A549 (cell line): Measurements from ENCODE around the gene PCDHGC5.

ENCODE experiments used
- CTCF ChIP-seq: fragments of >200 bp; sonication (Bioruptor Twin); formaldehyde crosslinking; IDR thresholded peaks from 3 replicates; pipeline ENCODE4 v1.5.1; 2016
- ZSCAN20 ChIP-seq: fragments of 250-450 bp; sonication (Bioruptor Pico); IDR thresholded peaks from 2 replicates; pipeline ENCODE4 v1.8.0; 2022; ENCODE audit warnings: mild to moderate bottlenecking, moderate library complexity

- TF ChIP-seq ZSCAN20 (CRISPR knock-in tag), result no peak
- TF ChIP-seq CTCF, result no peak
Observed at GRCh38 chr5:141484310-141484640, 4.6 kb upstream of the PCDHGC5 start.
